Thyroid gland (tissue), 4 donors: ENCODE data around the gene ADARB2. TPM values are rescaled to one million over a fixed set of nuclear protein-coding genes. Genes with fewer than 3 reads are reported as not detected.

Experiments used
- DNase-seq, 2 donors: peaks; one replicate each; pipeline ENCODE4 v3.0.0-alpha.2; 2019
- H3K27ac ChIP-seq, 3 donors: fragments of 200-600 bp; sonication (generic); 1 replicate in 2 of 3; 2 replicates in 1 of 3; pipeline ENCODE4 v1.5.1; 2016 to 2019; ENCODE audit warnings: mild to moderate bottlenecking in 1 of 3, moderate library complexity in 1 of 3
- H3K27me3 ChIP-seq: fragments of 200-600 bp; sonication (generic); one replicate; pipeline ENCODE4 v1.5.1; 2019
- H3K36me3 ChIP-seq, 2 donors: fragments of 200-600 bp; sonication (generic); one replicate each; pipeline ENCODE4 v1.5.1; 2016 to 2019
- H3K4me1 ChIP-seq, 2 donors: fragments of 200-600 bp; sonication (generic); one replicate each; pipeline ENCODE4 v1.5.1; 2017 to 2019
- H3K4me3 ChIP-seq, 3 donors: fragments of 200-600 bp; sonication (generic); replicated peaks in 1 of 3; 1 replicate in 2 of 3; 2 replicates in 1 of 3; pipeline ENCODE4 v1.5.1; 2016; ENCODE audit warnings: mild to moderate bottlenecking in 1 of 3
- H3K9me3 ChIP-seq: fragments of 200-600 bp; sonication (generic); one replicate; pipeline ENCODE4 v1.5.1; 2017
- POLR2A ChIP-seq, 2 donors: fragments of 450-650 bp; IDR thresholded peaks; one replicate each; pipeline ENCODE4 v1.6.1; 2017; ENCODE audit warnings: antibody characterized with exemption in 2 of 2, mild to moderate bottlenecking in 2 of 2, moderate library complexity in 1 of 2
- WGBS, 2 donors: methylation state at CpG; one replicate each; pipeline ENCODE4 v1.1.5; 2017; 5-methylcytosine and 5-hydroxymethylcytosine counted together
- intact Hi-C: fragments of 100-400 bp; cut with DNase I; formaldehyde crosslinking; loops from one replicate; pipeline ENCODE4 v1.15.1; 2023
- total RNA-seq, 4 donors: library from RNA; depleted of rRNA; stranded (reverse); fragments of >200 nt; gene quantifications; one replicate each; pipeline ENCODE4 v1.2.3, GENCODE V29; 2016
- TF ChIP-seq, protein P1 (sequence below), 6 experiments: fragments of 200-600 bp in 3 of 6; fragments of 450-650 bp in 3 of 6; sonication (generic) in 3 of 6; IDR thresholded peaks; one replicate each; pipeline ENCODE4 v1.5.1; 2016 to 2019; ENCODE audit warnings: antibody characterized with exemption in 6 of 6, mild to moderate bottlenecking in 2 of 6, inconsistent platforms in 1 of 6, moderate library complexity in 1 of 6

ADARB2 gene
- total RNA-seq, 4 donors from 2014 or later = 0.08 to 0.15 TPM; not detected in 2

DNA sequence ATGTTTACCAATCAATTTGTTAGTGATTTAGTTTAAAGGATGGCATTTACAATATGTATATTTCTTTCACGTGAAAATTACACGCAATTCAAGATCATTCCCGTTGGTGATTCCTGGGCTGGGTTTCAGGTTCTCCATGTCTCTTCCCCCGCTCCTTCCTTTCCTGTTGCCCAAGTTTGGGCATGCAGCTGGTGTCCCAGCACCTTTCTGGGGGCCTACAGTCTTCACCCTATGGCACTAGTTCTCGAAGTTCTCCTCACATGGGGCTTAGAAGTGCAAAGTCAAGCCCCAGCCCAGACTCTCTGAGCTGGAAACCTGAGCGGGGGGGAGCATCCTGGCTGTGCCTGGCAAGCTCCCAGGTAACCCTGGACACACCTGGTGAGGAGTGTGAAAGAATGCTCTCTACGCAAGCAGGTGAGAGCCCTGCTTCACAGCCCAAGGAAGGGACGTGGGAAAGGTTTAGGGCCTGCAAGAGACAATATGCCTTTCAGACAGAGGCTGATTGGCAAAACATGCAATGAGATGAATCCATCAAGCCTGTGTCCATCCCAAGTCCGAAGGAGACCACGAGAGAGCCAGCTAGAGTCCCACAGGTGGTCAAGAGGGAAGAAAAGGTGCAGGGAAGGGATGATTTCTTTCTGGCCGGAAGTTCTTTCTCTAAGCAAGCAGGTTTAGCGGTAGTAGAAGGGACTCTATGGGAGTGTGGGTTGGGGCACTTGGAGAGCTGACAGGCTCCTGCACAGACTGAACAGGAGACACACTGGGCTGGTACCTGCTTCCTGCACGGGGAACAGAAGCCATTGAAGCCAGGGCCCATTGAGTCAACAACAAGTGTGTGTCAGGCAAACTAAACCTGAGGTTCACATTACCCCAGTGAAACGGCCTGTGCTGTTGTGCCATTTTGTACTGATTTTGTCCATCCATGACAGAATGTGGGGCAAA, 131.1 kb downstream of the ADARB2 start:
- H3K9me3 ChIP-seq = no peaks in the 10 kb centered on the region
- TF ChIP-seq POLR2A (IDR thresholded peaks at IDR 0.05) = no peak
- TF ChIP-seq, protein P1, sequence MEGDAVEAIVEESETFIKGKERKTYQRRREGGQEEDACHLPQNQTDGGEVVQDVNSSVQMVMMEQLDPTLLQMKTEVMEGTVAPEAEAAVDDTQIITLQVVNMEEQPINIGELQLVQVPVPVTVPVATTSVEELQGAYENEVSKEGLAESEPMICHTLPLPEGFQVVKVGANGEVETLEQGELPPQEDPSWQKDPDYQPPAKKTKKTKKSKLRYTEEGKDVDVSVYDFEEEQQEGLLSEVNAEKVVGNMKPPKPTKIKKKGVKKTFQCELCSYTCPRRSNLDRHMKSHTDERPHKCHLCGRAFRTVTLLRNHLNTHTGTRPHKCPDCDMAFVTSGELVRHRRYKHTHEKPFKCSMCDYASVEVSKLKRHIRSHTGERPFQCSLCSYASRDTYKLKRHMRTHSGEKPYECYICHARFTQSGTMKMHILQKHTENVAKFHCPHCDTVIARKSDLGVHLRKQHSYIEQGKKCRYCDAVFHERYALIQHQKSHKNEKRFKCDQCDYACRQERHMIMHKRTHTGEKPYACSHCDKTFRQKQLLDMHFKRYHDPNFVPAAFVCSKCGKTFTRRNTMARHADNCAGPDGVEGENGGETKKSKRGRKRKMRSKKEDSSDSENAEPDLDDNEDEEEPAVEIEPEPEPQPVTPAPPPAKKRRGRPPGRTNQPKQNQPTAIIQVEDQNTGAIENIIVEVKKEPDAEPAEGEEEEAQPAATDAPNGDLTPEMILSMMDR (IDR thresholded peaks at IDR 0.05) = no peak
- no peak for DNase-seq
- intact Hi-C loops = no loop called here
- no peak overlapping the region for H3K27ac ChIP-seq
- no peaks in the 10 kb centered on the region for H3K4me1 ChIP-seq
- H3K27me3 ChIP-seq = no peaks in the 10 kb centered on the region
- H3K4me3 ChIP-seq = no peak overlapping the region
- 58 to 61% methylated on average over 14 of the region's 14 CpGs for WGBS, 2 donors
- no peaks in the 10 kb centered on the region for H3K36me3 ChIP-seq

DNA sequence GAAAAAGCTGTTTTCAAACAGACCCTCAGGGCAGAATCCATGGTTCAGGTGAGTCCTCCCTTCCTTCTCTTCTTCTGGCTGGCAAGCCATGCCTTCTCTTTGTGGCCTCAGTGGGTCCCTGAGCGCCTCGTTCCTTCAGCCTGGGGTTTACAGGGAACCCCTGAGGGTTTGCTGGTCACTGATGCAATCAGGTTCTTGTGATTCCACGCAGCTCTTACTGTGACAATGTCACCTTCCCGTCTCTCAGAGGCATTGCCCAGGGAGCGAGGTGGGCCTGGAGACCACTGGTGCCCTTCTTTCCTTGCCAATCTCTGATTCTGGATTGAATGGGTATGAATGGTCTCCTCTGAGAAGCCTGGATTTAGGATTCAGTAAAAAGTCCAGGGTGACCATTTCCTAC, 132.2 kb downstream of the ADARB2 start:
- DNase-seq = no peak
- no peaks in the 10 kb centered on the region for H3K4me1 ChIP-seq
- H3K4me3 ChIP-seq = no peak overlapping the region
- 92 to 93% methylated on average over 5 of the region's 5 CpGs for WGBS, 2 donors
- no peak overlapping the region for H3K27ac ChIP-seq
- no peaks in the 10 kb centered on the region for H3K36me3 ChIP-seq
- no peaks in the 10 kb centered on the region for H3K9me3 ChIP-seq
- intact Hi-C loops = no loop called here
- TF ChIP-seq, protein P1 (IDR thresholded peaks at IDR 0.05) = no peak
- TF ChIP-seq POLR2A (IDR thresholded peaks at IDR 0.05) = no peak
- H3K27me3 ChIP-seq = no peaks in the 10 kb centered on the region

DNA sequence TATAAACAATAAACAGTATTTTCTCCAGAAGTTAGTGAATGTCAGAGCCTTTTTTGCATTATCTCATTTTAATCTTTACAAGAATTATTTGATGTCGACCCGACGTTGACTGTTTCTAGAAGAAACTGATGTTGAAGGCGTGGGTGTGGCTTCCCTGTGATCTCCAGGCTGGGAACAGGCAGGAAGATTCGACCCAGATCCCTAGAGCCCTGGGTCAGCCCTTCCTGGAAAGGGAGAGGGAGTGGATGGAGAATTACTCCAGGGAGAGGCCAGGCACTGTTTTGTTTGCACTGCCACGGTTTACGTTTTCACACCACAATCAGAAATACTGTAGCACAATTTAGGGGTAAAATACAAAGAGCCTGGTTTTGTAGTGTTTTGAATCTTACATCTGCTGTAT, 133.1 kb downstream of the ADARB2 start:
- intact Hi-C loops = no loop called here
- Histone ChIP-seq H3K27me3 (no peaks in the 10 kb centered on the region), H3K4me3 (no peak overlapping the region), H3K36me3 (no peaks in the 10 kb centered on the region), H3K27ac (no peak overlapping the region), H3K9me3 (no peaks in the 10 kb centered on the region), H3K4me1 (no peaks in the 10 kb centered on the region)
- no peak for TF ChIP-seq POLR2A (IDR thresholded peaks at IDR 0.05)
- DNase-seq = no peak
- WGBS, 2 donors = 64 to 71% methylated on average over 7 of the region's 7 CpGs

- intact Hi-C loops = no loop called here
- WGBS, 2 donors = 84 to 89% methylated on average over 15 of the region's 15 CpGs
- Histone ChIP-seq H3K9me3 (no peaks in the 10 kb centered on the region), H3K27me3 (no peaks in the 10 kb centered on the region), H3K4me1 (no peaks in the 10 kb centered on the region), H3K27ac (no peak overlapping the region), H3K36me3 (no peaks in the 10 kb centered on the region), H3K4me3 (no peak overlapping the region)
- TF ChIP-seq POLR2A (IDR thresholded peaks at IDR 0.05) = no peak
- TF ChIP-seq, protein P1 (IDR thresholded peaks at IDR 0.05) = no peak
- DNase-seq = no peak
Measured at GRCh38 chr10:1603181-1603580, 134.1 kb downstream of the ADARB2 start.

DNA sequence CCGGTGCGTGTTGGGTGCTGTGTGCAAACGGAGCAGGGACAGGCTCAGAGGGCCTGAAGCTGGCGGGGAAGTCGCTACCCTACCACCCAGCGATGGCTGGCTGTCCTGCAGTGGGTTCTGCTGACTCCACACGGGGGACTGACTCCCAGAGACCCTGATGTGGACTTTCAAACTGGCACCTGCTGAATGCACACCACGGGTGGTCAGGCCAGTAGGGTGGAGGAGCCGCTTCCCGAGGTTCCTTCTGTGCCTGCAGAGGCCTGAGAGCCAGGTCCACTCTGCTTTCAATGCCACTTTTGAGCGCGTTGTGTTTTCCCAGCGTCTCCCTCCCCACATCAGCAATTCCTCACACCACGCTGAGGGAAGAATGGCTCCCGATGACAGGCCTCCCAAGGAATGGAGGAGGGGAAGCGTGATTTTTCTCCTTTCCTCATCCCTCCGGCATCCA, 135.3 kb downstream of the ADARB2 start:
- H3K27me3 ChIP-seq = no peaks in the 10 kb centered on the region
- WGBS, 2 donors = 76 to 82% methylated on average over 15 to 16 of the region's 17 CpGs

More for the DNA sequence above, 135.3 kb downstream of the ADARB2 start:
- no peak for TF ChIP-seq POLR2A (IDR thresholded peaks at IDR 0.05)
- TF ChIP-seq, protein P1 (IDR thresholded peaks at IDR 0.05) = no peak
- intact Hi-C loops = no loop called here
- H3K4me1 ChIP-seq = no peaks in the 10 kb centered on the region
- no peak overlapping the region for H3K4me3 ChIP-seq
- DNase-seq = no peak
- H3K27ac ChIP-seq = no peak overlapping the region
- no peaks in the 10 kb centered on the region for H3K36me3 ChIP-seq
- no peaks in the 10 kb centered on the region for H3K9me3 ChIP-seq
